Fibroblast of skin of back (primary cell): ENCODE results near the gene CLCNKA. TPM values are rescaled to one million over a fixed set of nuclear protein-coding genes. Genes with fewer than 3 reads are reported as not detected.
"Not testable (repeated sequence)": the region's sequence is repeated elsewhere in the genome, so short reads cannot be mapped to it uniquely, and the experiment has no call there.

Source experiments
- DNase-seq: peaks from one replicate; pipeline ENCODE4 v3.0.0-alpha.2; 2013
- polyA plus RNA-seq, 2 experiments: library from polyadenylated mRNA; unstranded; fragments of 120-200 nt; gene quantifications; one replicate each; pipeline ENCODE4 v1.2.1, GENCODE V29; 2013; ENCODE audit not compliant: insufficient read length in 2 of 2

The CLCNKA gene
- polyA plus RNA-seq (2013, experiment 1 of 2; ENCODE audit: insufficient read length): 0.20 TPM
- polyA plus RNA-seq (2013, experiment 2 of 2; ENCODE audit: insufficient read length): 0.14 TPM

- DNase-seq: no peak
Measured at GRCh38 chr1:16021681-16022080, at the start of gene CLCNKA. Gene CLCNKA, plus strand, starts transcription at chr1:16022036. Its CDS starts 584 bp downstream, at chr1:16022620.

- no peak for DNase-seq
Measured at GRCh38 chr1:15972409-15972808, 49.4 kb upstream of the CLCNKA start.

- no peak for DNase-seq
Measured at GRCh38 chr1:15973772-15974171, 48.1 kb upstream of the CLCNKA start.

- DNase-seq: no peak
Measured at GRCh38 chr1:15974855-15975254, 47.0 kb upstream of the CLCNKA start.

GRCh38 chr1:15975358-15975804 is 46.5 kb upstream of the CLCNKA start:
- peak; percentile 65 for DNase-seq

- DNase-seq: peak; percentile 90
Measured at GRCh38 chr1:15975805-15976680, 45.8 kb upstream of the CLCNKA start, which contains the start of gene ZBTB17. Gene ZBTB17, minus strand, starts transcription at chr1:15976101. Its CDS starts 27,606 bp downstream, at chr1:15948495.

GRCh38 chr1:15977947-15978346 is 43.9 kb upstream of the CLCNKA start:
- not testable (repeated sequence) for DNase-seq

GRCh38 chr1:15981679-15982078 is 40.2 kb upstream of the CLCNKA start:
- DNase-seq: no peak

- no peak for DNase-seq
Measured at GRCh38 chr1:15983275-15983674, 38.6 kb upstream of the CLCNKA start.

- no peak for DNase-seq
Measured at GRCh38 chr1:15985611-15986297, 36.1 kb upstream of the CLCNKA start.

GRCh38 chr1:15988856-15989736 is 32.7 kb upstream of the CLCNKA start:
- DNase-seq: no peak

GRCh38 chr1:15989776-15990175 is 32.1 kb upstream of the CLCNKA start:
- no peak for DNase-seq

GRCh38 chr1:15991427-15992186 is 30.2 kb upstream of the CLCNKA start:
- no peak for DNase-seq

- DNase-seq: no peak
Measured at GRCh38 chr1:15992187-15992553, 29.7 kb upstream of the CLCNKA start.

- no peak for DNase-seq
Measured at GRCh38 chr1:15992582-15993500, 29.0 kb upstream of the CLCNKA start.

- DNase-seq: no peak
Measured at GRCh38 chr1:15993666-15994065, 28.2 kb upstream of the CLCNKA start.

- no peak for DNase-seq
Measured at GRCh38 chr1:15994081-15994480, 27.8 kb upstream of the CLCNKA start.

- DNase-seq: peak; percentile 57
Measured at GRCh38 chr1:15994590-15995351, 27.1 kb upstream of the CLCNKA start.

- DNase-seq: no peak
Measured at GRCh38 chr1:15997076-15997585, 24.7 kb upstream of the CLCNKA start.
